WI38 (cell line): ENCODE data around the gene ZNF319.

Source experiments
- H3K4me3 ChIP-seq: 2 replicates; pipeline ENCODE4 v1.5.1; 2011; ENCODE audit warnings: low read depth, mild to moderate bottlenecking, control low read depth, low read length
- CTCF ChIP-seq: IDR thresholded peaks from 2 replicates; pipeline ENCODE4 v1.5.1; 2012; ENCODE audit warnings: low read depth, mild to moderate bottlenecking, control low read depth, low read length

ZNF319 gene

GRCh38 chr16:58040945-58041627 lies 40.6 kb upstream of the ZNF319 start:
- no peak overlapping the region for H3K4me3 ChIP-seq
- TF ChIP-seq CTCF = no peak

- TF ChIP-seq CTCF = no peak
- H3K4me3 ChIP-seq = no peak overlapping the region
Observed at GRCh38 chr16:58040496-58040846, 40.0 kb upstream of the ZNF319 start.

GRCh38 chr16:58039829-58040495 lies 39.5 kb upstream of the ZNF319 start:
- no peak for TF ChIP-seq CTCF

GRCh38 chr16:58038219-58038641 lies 37.8 kb upstream of the ZNF319 start:
- no peak for TF ChIP-seq CTCF
- H3K4me3 ChIP-seq = no peak overlapping the region

More at GRCh38 chr16:58039829-58040495, 39.5 kb upstream of the ZNF319 start:
- H3K4me3 ChIP-seq = no peak overlapping the region

GRCh38 chr16:58037365-58038057 lies 37.0 kb upstream of the ZNF319 start:
- no peak for TF ChIP-seq CTCF
- no peak overlapping the region for H3K4me3 ChIP-seq

GRCh38 chr16:58036943-58037342 lies 36.5 kb upstream of the ZNF319 start:
- TF ChIP-seq CTCF = no peak
- no peak overlapping the region for H3K4me3 ChIP-seq
